OCI-LY3 (cell line): ENCODE results near the gene LGR4.

Experiments used
- EZH2phosphoT487 ChIP-seq: fragments of 200-600 bp; shearing (Covaris generic); IDR thresholded peaks from 2 replicates; pipeline ENCODE4 v1.6.1; 2018; ENCODE audit warnings: antibody characterized with exemption, mixed run types, low read depth
- TF ChIP-seq, protein P1 (sequence below): fragments of 200-600, 300-600 bp; sonication (generic); IDR thresholded peaks from 2 replicates; pipeline ENCODE4 v1.5.1; 2014; ENCODE audit warnings: antibody characterized with exemption, low read length, low read depth

DNA sequence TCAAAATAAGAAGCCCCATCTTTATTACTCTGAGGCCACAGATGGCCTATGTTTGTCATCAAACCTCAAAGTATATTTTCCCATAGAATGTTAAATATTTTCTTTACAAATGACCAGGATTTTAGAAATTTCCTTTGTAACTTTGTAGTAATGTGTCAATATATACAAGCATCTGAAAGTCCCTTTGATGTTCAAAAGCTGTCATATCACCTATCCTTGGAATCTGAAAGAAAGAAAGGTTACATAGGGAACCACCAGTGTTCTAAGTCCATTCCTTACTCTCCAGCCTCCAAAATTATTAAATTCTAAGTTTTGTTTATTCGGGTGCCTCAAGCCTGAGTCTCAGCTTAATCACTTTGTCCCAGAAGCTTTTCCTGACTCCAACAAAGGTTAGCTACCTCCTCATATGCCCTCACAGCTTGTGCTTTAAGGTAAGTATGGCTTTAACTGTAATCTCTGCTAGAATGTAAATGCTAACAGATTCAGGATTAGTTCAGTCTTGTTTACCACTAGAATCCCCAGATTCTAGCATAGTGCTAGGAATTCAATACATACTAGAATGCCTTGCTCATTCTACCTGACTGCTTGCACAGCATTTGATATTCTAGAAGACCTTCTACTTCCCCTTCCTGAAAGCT, 141.8 kb downstream of the LGR4 start:
- no peak for TF ChIP-seq EZH2phosphoT487
- TF ChIP-seq, protein P1, sequence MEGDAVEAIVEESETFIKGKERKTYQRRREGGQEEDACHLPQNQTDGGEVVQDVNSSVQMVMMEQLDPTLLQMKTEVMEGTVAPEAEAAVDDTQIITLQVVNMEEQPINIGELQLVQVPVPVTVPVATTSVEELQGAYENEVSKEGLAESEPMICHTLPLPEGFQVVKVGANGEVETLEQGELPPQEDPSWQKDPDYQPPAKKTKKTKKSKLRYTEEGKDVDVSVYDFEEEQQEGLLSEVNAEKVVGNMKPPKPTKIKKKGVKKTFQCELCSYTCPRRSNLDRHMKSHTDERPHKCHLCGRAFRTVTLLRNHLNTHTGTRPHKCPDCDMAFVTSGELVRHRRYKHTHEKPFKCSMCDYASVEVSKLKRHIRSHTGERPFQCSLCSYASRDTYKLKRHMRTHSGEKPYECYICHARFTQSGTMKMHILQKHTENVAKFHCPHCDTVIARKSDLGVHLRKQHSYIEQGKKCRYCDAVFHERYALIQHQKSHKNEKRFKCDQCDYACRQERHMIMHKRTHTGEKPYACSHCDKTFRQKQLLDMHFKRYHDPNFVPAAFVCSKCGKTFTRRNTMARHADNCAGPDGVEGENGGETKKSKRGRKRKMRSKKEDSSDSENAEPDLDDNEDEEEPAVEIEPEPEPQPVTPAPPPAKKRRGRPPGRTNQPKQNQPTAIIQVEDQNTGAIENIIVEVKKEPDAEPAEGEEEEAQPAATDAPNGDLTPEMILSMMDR: no peak
